GM13977 (cell line): ENCODE results near the gene AOAH.
"Not testable (repeated sequence)": the region's sequence is repeated elsewhere in the genome, so short reads cannot be mapped to it uniquely, and the experiment has no call there.

Experiments used
- DNase-seq: peaks from one replicate; pipeline ENCODE4 v3.0.0; 2012; ENCODE audit warnings: low spot score
- CTCF ChIP-seq: IDR thresholded peaks from 2 replicates; pipeline ENCODE4 v1.5.1; 2012; ENCODE audit warnings: mild to moderate bottlenecking, control low read depth; ENCODE audit not compliant: insufficient read depth; ENCODE audit errors: extremely low read depth, missing control alignments
- in situ Hi-C: fragments of 300-500 bp; cut with MboI; formaldehyde crosslinking; loops from one replicate; pipeline ENCODE4 v1.12.0; 2022; ENCODE audit warnings: low sequenced_read_pairs, low pct_unique_long_range_greater_than_20kb, mixed read lengths, inconsistent platforms; ENCODE audit not compliant: unreplicated experiment

The AOAH gene

GRCh38 chr7:36651404-36651803 lies 72.9 kb downstream of the AOAH start:
- in situ Hi-C loops = loop anchor here (25.0 kb wide), 1 partner anchor 536 kb away; no protein-coding TSS in a partner anchor
- no peak for TF ChIP-seq CTCF
- DNase-seq = no peak

DNA sequence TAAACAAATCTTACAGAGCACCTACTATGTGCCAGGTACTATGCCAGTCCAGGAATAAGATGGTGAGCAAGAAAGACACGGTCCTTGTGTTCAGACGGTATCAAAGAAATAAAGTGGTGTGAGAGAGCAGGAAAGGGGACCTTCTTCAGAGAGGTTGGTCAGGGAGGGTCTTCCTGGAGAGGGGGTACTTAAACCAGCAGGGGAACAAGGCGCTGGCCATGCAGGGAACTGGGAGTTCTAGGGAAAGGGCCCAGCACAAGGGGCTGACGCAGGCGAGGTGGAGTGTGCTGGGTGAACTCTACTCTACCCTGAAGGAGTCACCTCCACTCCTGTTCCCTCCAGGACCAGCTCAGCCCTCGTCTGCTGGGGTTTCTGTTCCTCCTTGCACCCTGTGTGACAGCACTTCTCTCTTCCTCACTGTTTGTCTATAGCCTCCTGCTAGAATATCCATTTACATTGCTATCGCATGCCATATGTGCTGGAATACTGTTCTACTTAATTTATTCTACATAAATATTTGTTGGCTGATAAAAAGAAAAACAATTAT lies 73.5 kb downstream of the AOAH start:
- in situ Hi-C loops = loop anchor here (25.0 kb wide), 1 partner anchor 536 kb away; no protein-coding TSS in a partner anchor
- no peak for TF ChIP-seq CTCF
- no peak for DNase-seq

DNA sequence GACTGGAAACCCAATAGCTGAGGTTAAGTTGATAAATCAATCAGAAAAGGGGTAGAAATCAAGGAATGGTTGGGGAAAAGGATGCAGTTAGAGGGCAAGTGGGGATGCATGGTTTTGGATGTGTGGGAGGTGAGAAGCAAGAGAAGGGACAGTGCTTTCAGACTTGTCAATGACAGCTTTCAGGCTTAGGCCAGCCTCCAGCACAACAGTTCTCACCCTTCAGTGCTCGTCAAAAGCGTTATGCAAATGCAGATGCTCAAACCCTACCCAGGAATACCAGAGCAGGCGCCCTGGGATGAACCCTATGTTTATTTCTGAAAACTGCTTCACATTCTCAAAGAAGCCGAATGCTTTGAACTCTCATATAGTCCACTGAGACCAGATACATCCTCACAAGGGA lies 74.0 kb downstream of the AOAH start:
- in situ Hi-C loops = loop anchor here (25.0 kb wide), 1 partner anchor 537 kb away; no protein-coding TSS in a partner anchor
- no peak for TF ChIP-seq CTCF
- DNase-seq = no peak

DNA sequence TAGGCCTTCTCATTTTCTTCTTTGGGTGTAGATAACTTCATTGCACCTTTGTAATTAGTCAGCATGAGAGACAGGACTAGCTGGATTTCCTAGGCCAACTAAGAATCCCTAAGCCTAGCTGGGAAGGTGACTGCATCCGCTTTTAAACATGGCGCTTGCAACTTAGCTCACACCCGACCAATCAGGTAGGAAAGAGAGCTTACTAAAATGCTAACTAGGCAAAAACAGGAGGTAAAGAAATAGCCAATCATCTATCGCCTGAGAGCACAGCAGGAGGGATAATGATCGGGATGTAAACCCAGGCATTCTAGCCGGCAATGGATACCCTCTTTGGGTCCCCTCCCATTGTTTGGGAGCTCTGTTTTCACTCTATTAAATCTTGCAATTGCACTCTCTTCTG lies 75.0 kb downstream of the AOAH start:
- DNase-seq, in situ Hi-C loops: not testable (repeated sequence)

DNA sequence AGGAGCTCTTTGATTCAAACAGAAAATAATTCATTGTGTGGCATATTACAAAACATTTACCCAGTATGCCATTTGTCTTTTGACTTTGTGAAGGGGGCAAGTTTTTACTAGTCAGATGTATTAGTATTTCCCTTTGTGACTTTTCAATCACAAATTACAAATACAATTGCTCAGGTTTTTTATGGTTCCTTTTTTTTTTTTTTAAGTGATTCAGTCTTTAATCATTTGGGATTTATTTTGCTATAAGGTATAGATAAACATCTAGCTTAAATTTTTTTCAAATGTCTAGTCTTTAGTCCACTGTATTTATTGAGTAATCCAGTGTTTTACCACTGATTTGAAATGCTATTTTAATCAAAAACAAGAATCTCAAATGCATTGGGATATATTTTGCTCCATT lies 75.9 kb downstream of the AOAH start:
- no peak for DNase-seq
- in situ Hi-C loops = no loop called here
- no peak for TF ChIP-seq CTCF

- no peak for DNase-seq
- in situ Hi-C loops = no loop called here
- no peak for TF ChIP-seq CTCF
Observed at GRCh38 chr7:36644625-36645422, 79.5 kb downstream of the AOAH start.

DNA sequence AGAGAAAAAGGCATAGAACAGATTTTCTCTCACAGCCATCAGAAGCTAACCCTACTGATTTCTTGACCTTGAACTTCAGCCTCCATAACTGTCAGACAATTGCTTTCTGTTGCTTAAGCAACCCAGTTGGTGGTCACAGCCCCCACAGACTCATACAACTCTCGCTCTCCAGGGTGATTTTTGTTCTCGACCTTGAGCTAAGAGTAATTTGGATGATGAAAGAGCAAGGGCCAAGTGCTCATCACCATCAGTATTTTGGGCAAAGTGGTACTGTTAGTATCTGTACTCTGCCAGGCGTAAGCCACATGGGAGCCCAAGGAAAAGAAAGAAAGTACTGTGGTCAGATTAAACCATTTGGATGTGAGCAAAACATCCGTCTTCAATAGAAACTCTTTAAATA lies 81.9 kb downstream of the AOAH start:
- TF ChIP-seq CTCF = no peak
- in situ Hi-C loops = no loop called here
- no peak for DNase-seq
